NT2/D1 (cell line): ENCODE data around the gene TRAF6.

Experiments
- SUZ12 ChIP-seq: IDR thresholded peaks from 2 replicates; pipeline ENCODE4 v1.6.1; 2011; ENCODE audit not compliant: insufficient read length, insufficient read depth; ENCODE audit errors: extremely low read depth
- YY1 ChIP-seq: IDR thresholded peaks from 2 replicates; pipeline ENCODE4 v1.6.1; 2011; ENCODE audit not compliant: insufficient read length, insufficient read depth
- ZNF274 ChIP-seq: IDR thresholded peaks from 2 replicates; pipeline ENCODE4 v1.6.1; 2011; ENCODE audit warnings: mild to moderate bottlenecking, low read depth, low read length

DNA sequence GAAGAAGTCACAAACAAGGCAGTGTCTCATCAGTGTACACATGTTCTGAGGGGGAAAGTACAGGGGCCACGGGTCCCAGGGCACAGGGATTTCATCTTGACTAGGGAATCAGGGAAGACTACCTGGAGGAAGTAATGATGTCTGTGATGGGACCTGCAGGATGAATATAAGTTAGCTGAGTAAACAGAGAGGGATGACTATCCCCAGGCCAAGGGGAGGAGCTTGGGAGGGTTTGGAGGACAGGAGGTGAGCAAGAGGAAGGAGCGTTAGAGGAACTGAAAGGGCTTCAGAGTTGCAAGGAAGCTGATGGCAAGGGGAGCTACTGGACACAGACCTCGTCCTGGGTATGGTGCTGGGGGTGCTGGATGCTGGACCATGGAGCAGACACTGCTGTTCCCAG, 56.4 kb downstream of the TRAF6 start:
- no peak for TF ChIP-seq ZNF274
- TF ChIP-seq YY1 = no peak
- no peak for TF ChIP-seq SUZ12
